DMS53 (cell line): ENCODE data around the gene WDR59.
A peak's percentile ranks its signal among the peaks of the same experiment; 100 is the strongest.

ENCODE experiments used
- DNase-seq: peaks from one replicate; lab custom pipeline; 2025; lab: John Stamatoyannopoulos, UW

Gene WDR59

GRCh38 chr16:74982256-74982655 is 2.7 kb downstream of the WDR59 start:
- DNase-seq, result no peak

- DNase-seq, result no peak
These were observed 9.3 kb downstream of the WDR59 start for GRCh38 chr16:74975591-74975990.

- DNase-seq, result no peak
These were observed 11.6 kb downstream of the WDR59 start for GRCh38 chr16:74973304-74973703.

- no peak for DNase-seq
These were observed 30.2 kb downstream of the WDR59 start for GRCh38 chr16:74954763-74955162.

- no peak for DNase-seq
These were observed 33.2 kb downstream of the WDR59 start for GRCh38 chr16:74951681-74952080.

- no peak for DNase-seq
These were observed 33.7 kb downstream of the WDR59 start for GRCh38 chr16:74951206-74951605.

- no peak for DNase-seq
These were observed 34.4 kb downstream of the WDR59 start for GRCh38 chr16:74950511-74950910.

GRCh38 chr16:74949309-74949708 is 35.6 kb downstream of the WDR59 start:
- no peak for DNase-seq

- DNase-seq, result no peak
These were observed 40.5 kb downstream of the WDR59 start for GRCh38 chr16:74944466-74944865.

- DNase-seq, result peak; percentile 2
These were observed 41.7 kb downstream of the WDR59 start for GRCh38 chr16:74942977-74943918.

GRCh38 chr16:74942566-74942965 is 42.4 kb downstream of the WDR59 start:
- no peak for DNase-seq

GRCh38 chr16:74939688-74940087 is 45.2 kb downstream of the WDR59 start:
- no peak for DNase-seq

GRCh38 chr16:74936902-74937560 is 47.9 kb downstream of the WDR59 start:
- no peak for DNase-seq

- DNase-seq, result no peak
These were observed 53.5 kb downstream of the WDR59 start for GRCh38 chr16:74931445-74931844.

- DNase-seq, result no peak
These were observed 55.3 kb downstream of the WDR59 start for GRCh38 chr16:74929636-74930035.

- no peak for DNase-seq
These were observed 58.1 kb downstream of the WDR59 start for GRCh38 chr16:74926805-74927204.

- no peak for DNase-seq
These were observed 61.0 kb downstream of the WDR59 start for GRCh38 chr16:74923766-74924460.

GRCh38 chr16:74922150-74923138 is 62.5 kb downstream of the WDR59 start:
- no peak for DNase-seq

GRCh38 chr16:74921051-74921450 is 63.9 kb downstream of the WDR59 start:
- DNase-seq, result no peak

- DNase-seq, result no peak
These were observed 75.3 kb downstream of the WDR59 start for GRCh38 chr16:74909665-74910064.

GRCh38 chr16:74908759-74909158 is 76.2 kb downstream of the WDR59 start:
- peak; percentile 6 for DNase-seq
